Measurements from ENCODE around the gene ZNF385D. TPM values are rescaled to one million over a fixed set of nuclear protein-coding genes. Genes with fewer than 3 reads are reported as not detected.

The ZNF385D gene
- polyA plus RNA-seq, 3 donors from 2014 or later = 0.42 TPM; not detected in 2

DNA sequence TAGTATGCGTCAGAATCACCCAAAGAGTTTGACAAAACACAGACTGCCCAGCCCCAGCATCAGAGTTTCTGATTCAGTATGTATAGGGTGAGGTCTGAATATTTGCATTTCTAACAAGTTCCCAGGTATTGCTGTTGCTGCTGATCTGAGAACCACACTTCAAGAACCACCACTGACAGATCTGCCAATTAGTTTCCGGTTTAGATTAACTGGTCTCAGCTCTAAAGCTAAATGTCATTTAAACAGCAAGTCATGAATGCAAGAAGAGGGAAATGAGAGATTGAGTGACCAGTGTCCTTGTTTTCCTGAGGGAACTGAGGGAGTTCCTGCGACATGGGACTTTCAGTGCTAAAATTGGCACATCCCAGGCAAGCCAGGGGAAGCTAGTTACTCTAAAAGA, 305.0 kb downstream of the ZNF385D start:
- DNase-seq = no peak
- Mint-ChIP-seq H3K9me3 (peaks cover 6 to 40% (median 25%) of the 10 kb centered on the region in 6 donors), H3K36me3 (no peaks in the 10 kb centered on the region), H3K27ac (no peak overlapping the region), H3K27me3 (ENCODE audit: low read depth in 3 of 3) (peaks cover 0 to 1% (median 0%) of the 10 kb centered on the region in 3 donors), H3K4me3 (no peak overlapping the region), H3K4me1 (no peaks in the 10 kb centered on the region)

DNA sequence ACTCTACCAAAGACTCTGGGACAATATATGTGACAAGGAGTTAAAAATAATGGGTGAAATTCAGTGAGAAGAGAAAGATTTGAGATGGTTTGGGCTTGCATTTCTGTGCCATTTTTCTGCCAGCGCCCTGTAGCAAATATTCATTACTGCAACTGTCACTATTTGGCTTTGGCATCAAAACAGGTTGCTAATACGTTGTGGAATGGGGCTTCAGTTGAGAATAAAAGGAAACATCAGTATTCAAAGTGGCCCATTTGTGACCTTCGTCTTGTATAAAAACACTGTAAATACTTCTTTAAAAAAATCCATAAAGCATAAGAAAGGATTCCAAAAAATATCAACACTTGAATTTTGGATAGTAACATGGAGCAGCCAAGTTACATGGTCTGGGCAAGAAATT, 309.2 kb downstream of the ZNF385D start:
- no peak for DNase-seq
- H3K36me3 Mint-ChIP-seq = no peaks in the 10 kb centered on the region
- no peak overlapping the region for H3K4me3 Mint-ChIP-seq
- H3K27ac Mint-ChIP-seq = no peak overlapping the region
- no peaks in the 10 kb centered on the region for H3K4me1 Mint-ChIP-seq
- H3K9me3 Mint-ChIP-seq = peaks cover 9 to 37% (median 21%) of the 10 kb centered on the region in 6 donors
- peaks cover 0 to 1% (median 0%) of the 10 kb centered on the region in 3 donors for H3K27me3 Mint-ChIP-seq (ENCODE audit: low read depth in 3 of 3)

DNA sequence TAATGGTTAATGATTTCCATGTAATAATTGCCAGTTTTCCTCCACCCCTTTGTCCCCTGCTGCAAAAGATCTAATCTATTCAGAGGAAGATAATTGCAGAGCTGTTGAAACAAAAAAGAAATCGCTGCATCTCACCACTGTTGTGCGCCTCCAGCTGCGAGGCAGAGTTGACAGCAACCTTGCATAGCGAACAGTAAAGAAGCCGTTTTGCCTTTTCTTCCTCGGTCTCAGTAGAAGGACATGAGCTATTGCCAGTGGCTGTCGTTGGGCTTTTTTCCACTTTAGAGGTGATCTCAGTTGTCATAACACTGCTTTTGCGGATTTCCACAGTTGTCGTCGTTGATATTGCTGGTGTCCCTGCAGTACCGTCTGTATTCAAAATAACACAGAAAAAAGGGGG, 314.2 kb downstream of the ZNF385D start:
- Mint-ChIP-seq H3K36me3 (no peaks in the 10 kb centered on the region), H3K27ac (no peak overlapping the region), H3K27me3 (ENCODE audit: low read depth in 3 of 3) (no peaks in the 10 kb centered on the region), H3K4me1 (no peaks in the 10 kb centered on the region), H3K4me3 (no peak overlapping the region), H3K9me3 (peaks cover 3 to 42% (median 25%) of the 10 kb centered on the region in 6 donors)
- no peak for DNase-seq

DNA sequence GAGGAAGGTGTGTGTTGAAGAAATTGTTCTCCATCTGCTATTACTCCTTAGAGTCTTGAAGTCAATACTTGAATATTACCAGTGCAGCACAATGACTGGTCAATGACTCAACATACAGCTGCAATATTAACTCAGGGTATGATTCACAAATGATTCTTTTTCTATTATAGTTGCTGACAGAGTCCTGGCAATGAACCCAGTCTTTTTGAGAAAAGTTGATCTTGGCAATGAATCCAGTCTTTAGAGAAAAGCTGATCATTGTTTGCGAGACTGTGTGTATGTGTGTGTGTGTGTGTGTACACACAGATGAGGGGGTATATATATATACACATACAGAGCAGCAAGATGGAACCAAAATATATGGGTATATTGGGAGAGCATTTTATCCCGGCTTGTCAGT, 315.1 kb downstream of the ZNF385D start:
- H3K9me3 Mint-ChIP-seq = peaks cover 3 to 46% (median 25%) of the 10 kb centered on the region in 6 donors
- H3K27ac Mint-ChIP-seq = no peak overlapping the region
- H3K4me1 Mint-ChIP-seq = no peaks in the 10 kb centered on the region
- H3K36me3 Mint-ChIP-seq = no peaks in the 10 kb centered on the region
- no peak overlapping the region for H3K4me3 Mint-ChIP-seq
- no peak for DNase-seq
- no peaks in the 10 kb centered on the region for H3K27me3 Mint-ChIP-seq (ENCODE audit: low read depth in 3 of 3)

DNA sequence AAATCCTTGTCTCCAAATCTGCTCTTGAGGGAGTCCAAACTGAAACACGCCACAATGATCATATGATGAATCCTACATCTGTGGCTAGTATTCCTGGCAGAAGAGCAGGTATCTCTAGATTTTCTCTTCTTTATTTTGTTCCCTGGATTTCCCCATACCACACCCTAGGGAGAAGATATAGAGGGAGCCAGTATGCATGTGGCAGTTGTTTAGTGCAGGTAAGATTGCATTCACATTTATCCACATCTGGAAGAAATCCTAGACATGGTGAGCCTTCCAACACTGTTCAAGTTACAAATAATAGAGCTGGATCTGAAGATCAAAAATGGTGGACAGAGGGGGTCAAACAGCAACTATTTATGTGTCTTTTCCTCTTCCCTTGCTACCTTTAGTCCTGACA, 316.7 kb downstream of the ZNF385D start:
- H3K27ac Mint-ChIP-seq = no peak overlapping the region
- H3K27me3 Mint-ChIP-seq (ENCODE audit: low read depth in 3 of 3) = no peaks in the 10 kb centered on the region
- H3K36me3 Mint-ChIP-seq = no peaks in the 10 kb centered on the region
- no peak overlapping the region for H3K4me3 Mint-ChIP-seq
- no peak for DNase-seq
- peaks cover 3 to 58% (median 31%) of the 10 kb centered on the region in 6 donors for H3K9me3 Mint-ChIP-seq
- no peaks in the 10 kb centered on the region for H3K4me1 Mint-ChIP-seq

DNA sequence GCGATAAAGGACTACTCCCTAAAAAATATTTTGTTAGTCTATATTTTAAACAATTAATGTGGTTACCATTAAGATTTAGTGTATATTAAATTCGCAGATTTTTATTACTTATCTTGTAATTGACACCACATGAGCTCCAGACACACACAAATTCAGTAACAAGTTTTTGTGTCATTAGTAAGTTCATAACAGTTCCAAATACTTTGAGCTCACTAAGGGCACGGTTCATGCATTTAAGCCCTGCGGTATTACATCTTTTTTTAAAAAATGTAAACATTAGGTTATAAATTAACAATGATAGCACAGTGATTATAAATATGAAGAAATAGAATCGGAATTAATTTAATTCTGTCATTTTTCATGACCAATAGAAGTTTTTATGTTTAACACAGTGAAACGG, 317.3 kb downstream of the ZNF385D start:
- Mint-ChIP-seq H3K27ac (no peak overlapping the region), H3K36me3 (no peaks in the 10 kb centered on the region), H3K9me3 (peaks cover 3 to 59% (median 31%) of the 10 kb centered on the region in 6 donors), H3K4me1 (no peaks in the 10 kb centered on the region), H3K27me3 (ENCODE audit: low read depth in 3 of 3) (no peaks in the 10 kb centered on the region), H3K4me3 (no peak overlapping the region)
- no peak for DNase-seq

DNA sequence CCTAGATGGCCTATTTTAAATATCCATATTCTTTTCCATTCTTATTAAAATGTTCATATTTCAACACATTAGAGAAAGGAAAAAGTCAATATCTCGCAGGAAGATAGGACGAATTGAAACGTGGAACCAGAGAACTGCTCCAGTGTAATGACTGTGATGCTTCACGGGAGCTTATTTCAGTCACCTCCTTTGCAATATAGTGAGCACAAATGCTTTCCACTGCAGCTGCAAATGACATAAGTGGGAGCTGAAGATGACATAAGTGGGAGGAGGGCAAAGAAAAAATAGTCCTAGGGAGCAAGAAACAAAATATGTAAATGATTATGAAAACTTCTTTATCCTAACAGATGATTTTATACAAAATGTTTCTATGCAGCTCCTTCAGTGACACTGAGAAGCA, 324.1 kb downstream of the ZNF385D start:
- Mint-ChIP-seq H3K4me1 (no peaks in the 10 kb centered on the region), H3K9me3 (peaks cover 1 to 49% (median 16%) of the 10 kb centered on the region in 6 donors), H3K4me3 (no peak overlapping the region), H3K27ac (no peak overlapping the region), H3K36me3 (no peaks in the 10 kb centered on the region), H3K27me3 (ENCODE audit: low read depth in 3 of 3) (peaks cover 0 to 2% (median 0%) of the 10 kb centered on the region in 3 donors)
- no peak for DNase-seq

DNA sequence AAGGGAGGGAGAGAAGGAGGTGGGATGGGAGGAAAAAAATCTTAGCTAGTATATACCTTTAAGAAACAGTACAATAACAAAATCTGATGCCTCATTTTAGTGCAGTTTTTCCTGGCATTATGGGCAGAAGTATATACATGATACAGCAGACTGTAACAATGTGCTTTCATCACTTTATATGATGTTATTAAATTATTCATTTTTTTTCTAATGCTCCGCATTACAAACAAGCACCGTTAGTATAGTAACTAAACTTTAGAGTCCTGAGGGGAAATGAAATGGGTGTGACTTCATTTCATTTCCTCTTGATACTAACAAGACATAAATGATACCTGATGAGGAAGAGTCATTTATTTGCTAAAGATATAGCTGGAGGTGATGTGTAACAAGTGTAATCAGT, 325.3 kb downstream of the ZNF385D start:
- peaks cover 0 to 5% (median 0%) of the 10 kb centered on the region in 3 donors for H3K27me3 Mint-ChIP-seq (ENCODE audit: low read depth in 3 of 3)
- H3K27ac Mint-ChIP-seq = no peak overlapping the region
- no peak overlapping the region for H3K4me3 Mint-ChIP-seq
- H3K4me1 Mint-ChIP-seq = no peaks in the 10 kb centered on the region
- peaks cover 1 to 44% (median 16%) of the 10 kb centered on the region in 6 donors for H3K9me3 Mint-ChIP-seq
- H3K36me3 Mint-ChIP-seq = no peaks in the 10 kb centered on the region
- DNase-seq = no peak

DNA sequence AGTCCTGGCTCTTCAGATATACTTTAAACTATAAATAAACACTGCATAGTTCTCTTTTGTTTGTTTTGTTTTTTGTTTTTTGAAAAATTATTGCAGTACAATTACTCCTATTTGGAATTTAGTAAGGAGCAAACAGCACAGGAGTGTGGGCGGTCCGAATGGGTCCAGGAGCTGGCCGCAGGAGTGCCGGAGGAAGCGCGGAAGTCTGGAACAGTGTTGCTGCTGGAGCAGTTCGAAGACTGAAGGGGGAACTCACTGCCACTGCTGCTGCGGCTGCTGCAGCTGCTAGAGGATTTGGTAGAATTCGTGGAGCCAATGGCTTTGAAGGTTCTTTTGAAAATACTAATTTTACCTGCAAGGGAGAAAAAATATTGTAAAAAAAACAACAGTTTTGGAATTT, 329.9 kb downstream of the ZNF385D start:
- Mint-ChIP-seq H3K27me3 (ENCODE audit: low read depth in 3 of 3) (peaks cover 0 to 6% (median 0%) of the 10 kb centered on the region in 3 donors), H3K9me3 (peaks cover 6 to 26% (median 17%) of the 10 kb centered on the region in 6 donors), H3K36me3 (no peaks in the 10 kb centered on the region), H3K27ac (no peak overlapping the region), H3K4me3 (no peak overlapping the region), H3K4me1 (no peaks in the 10 kb centered on the region)
- no peak for DNase-seq

DNA sequence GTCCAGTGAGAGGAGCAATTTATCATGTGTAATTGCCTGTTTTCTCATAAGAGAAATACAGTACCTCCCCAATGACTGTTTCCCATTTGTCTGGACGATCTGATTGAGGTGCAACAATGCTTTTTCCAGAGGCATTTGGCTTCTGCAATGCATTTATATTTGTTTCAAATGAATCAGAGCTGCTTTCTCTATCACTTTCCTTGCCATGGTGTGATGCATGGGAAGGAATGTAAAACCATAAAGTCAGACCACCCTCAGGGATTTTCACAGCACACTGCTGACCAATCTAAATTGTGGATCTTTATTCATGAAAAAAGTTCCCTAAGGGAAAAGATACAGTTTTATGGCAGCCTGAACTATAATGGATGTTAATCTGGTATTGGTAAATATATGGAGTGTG, 333.0 kb downstream of the ZNF385D start:
- no peaks in the 10 kb centered on the region for H3K36me3 Mint-ChIP-seq
- H3K27me3 Mint-ChIP-seq (ENCODE audit: low read depth in 3 of 3) = peaks cover 0 to 5% (median 0%) of the 10 kb centered on the region in 3 donors
- no peak overlapping the region for H3K27ac Mint-ChIP-seq
- no peaks in the 10 kb centered on the region for H3K4me1 Mint-ChIP-seq
- no peak overlapping the region for H3K4me3 Mint-ChIP-seq
- H3K9me3 Mint-ChIP-seq = peaks cover 6 to 45% (median 24%) of the 10 kb centered on the region in 6 donors
- DNase-seq = no peak

DNA sequence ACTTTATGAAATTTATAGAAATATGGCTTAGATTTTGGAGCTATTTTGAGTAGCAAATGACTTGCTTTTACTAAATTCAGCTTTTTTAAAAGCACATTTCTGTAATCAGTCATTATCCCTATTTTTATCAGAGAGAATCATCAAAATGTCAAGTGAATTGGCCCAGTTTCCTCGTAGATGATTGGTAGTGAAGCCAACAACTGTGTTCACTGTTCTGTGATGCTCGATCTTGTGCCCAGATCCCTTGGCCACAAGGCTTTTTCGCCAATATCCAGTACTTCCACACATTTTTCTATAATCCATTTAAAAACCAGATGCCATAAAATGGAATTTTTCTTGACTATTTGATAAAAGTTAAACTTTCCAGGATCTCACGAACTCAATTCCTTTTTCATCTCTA, 336.5 kb downstream of the ZNF385D start:
- no peak overlapping the region for H3K4me3 Mint-ChIP-seq

DNA sequence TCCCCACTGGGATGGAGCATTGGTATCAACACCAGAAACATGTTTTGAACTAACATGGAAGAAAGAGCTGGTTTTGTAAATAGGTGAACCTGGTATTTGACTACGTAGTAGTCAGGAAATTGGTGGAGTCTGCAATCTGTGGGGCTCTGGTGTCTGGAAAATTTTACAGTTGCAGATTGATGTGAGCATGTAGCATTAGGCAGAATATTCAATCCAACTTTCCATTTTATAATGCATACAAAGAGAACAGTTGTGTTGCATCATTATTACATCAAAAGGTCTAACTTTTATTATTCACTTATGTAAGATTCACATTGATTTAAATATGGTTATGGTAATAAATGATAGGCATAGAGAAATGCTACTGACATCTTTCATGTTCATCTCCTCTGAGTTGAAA, 340.0 kb downstream of the ZNF385D start:
- no peak overlapping the region for H3K27ac Mint-ChIP-seq
- peaks cover 0 to 4% (median 0%) of the 10 kb centered on the region in 3 donors for H3K36me3 Mint-ChIP-seq
- no peaks in the 10 kb centered on the region for H3K4me1 Mint-ChIP-seq
- H3K9me3 Mint-ChIP-seq = peaks cover 7 to 39% (median 21%) of the 10 kb centered on the region in 6 donors
- no peak for DNase-seq
- no peak overlapping the region for H3K4me3 Mint-ChIP-seq
- no peaks in the 10 kb centered on the region for H3K27me3 Mint-ChIP-seq (ENCODE audit: low read depth in 3 of 3)

More for the DNA sequence above, 336.5 kb downstream of the ZNF385D start:
- no peak overlapping the region for H3K27ac Mint-ChIP-seq
- H3K36me3 Mint-ChIP-seq = peaks cover 0 to 4% (median 0%) of the 10 kb centered on the region in 3 donors
- peaks cover 8 to 50% (median 24%) of the 10 kb centered on the region in 6 donors for H3K9me3 Mint-ChIP-seq
- H3K27me3 Mint-ChIP-seq (ENCODE audit: low read depth in 3 of 3) = peaks cover 0 to 2% (median 0%) of the 10 kb centered on the region in 3 donors
- DNase-seq = no peak
- H3K4me1 Mint-ChIP-seq = no peaks in the 10 kb centered on the region

DNA sequence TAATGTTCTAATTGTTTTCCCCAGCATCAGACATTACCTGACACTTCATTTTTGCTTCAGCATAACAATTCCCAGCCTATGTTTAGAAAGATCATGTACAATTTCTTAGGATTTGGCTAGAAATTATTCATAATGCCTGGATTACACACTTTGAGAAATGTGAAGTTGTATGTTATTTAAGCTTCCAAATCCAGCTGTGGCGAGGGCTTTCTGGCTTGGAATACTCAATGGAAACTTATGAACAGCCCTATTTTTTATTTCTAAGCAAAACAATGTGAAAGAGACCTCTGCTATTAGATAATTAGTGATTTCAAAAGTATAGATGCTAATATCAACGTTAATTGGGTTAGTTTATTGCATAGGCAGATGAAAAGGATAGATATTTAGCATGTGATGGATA, 341.6 kb downstream of the ZNF385D start:
- no peak for DNase-seq
- H3K27me3 Mint-ChIP-seq (ENCODE audit: low read depth in 3 of 3) = no peaks in the 10 kb centered on the region

DNA sequence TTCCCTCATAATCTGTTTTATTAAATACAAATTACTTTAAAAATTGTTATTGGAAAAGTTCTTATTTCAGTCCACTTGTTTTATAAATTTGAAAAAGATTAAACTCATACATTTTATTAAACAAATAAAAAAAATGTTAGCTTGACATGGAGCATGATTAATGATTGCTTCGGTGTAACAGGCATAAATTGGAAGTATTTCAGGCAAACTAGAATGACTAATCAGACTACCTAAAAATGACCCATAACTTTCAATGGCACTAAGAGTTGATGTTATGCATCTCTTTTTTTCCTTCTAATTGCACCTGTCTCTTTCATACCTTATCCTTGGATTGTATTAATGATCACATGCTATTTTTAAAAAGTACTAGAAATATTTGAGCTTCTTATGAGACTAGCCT, 343.3 kb downstream of the ZNF385D start:
- Mint-ChIP-seq H3K4me1 (no peaks in the 10 kb centered on the region), H3K36me3 (peaks cover 0 to 7% (median 4%) of the 10 kb centered on the region in 3 donors), H3K9me3 (peaks cover 9 to 41% (median 23%) of the 10 kb centered on the region in 6 donors), H3K4me3 (no peak overlapping the region), H3K27me3 (ENCODE audit: low read depth in 3 of 3) (no peaks in the 10 kb centered on the region), H3K27ac (no peak overlapping the region)
- DNase-seq = no peak

More for the DNA sequence above, 341.6 kb downstream of the ZNF385D start:
- peaks cover 0 to 4% (median 3%) of the 10 kb centered on the region in 3 donors for H3K36me3 Mint-ChIP-seq
- no peaks in the 10 kb centered on the region for H3K4me1 Mint-ChIP-seq
- no peak overlapping the region for H3K4me3 Mint-ChIP-seq
- no peak overlapping the region for H3K27ac Mint-ChIP-seq
- H3K9me3 Mint-ChIP-seq = peaks cover 11 to 33% (median 19%) of the 10 kb centered on the region in 6 donors
